Heart left ventricle (tissue), 13 donors: ENCODE data around the gene STARD3.

ENCODE experiments used
- CTCF ChIP-seq, 12 donors: fragments of 200-600 bp; sonication (generic) in 4 of 12; IDR thresholded peaks; one replicate each; pipeline versions ENCODE4 v1.5.0 to v1.8.0; 2018 to 2022; ENCODE audit warnings: antibody characterized with exemption in 12 of 12, mild to moderate bottlenecking in 5 of 12
- POLR2A ChIP-seq, 2 donors: fragments of 450-650 bp; IDR thresholded peaks; one replicate each; pipeline ENCODE4 v1.6.1; 2017; ENCODE audit warnings: antibody characterized with exemption in 2 of 2, mild to moderate bottlenecking in 2 of 2, moderate library complexity in 2 of 2
- donor health status: ischemic (EF 13 %, LVEDD 7.1; RV severe dilation, severe dysfunction).
- donor health status: DM: no; HTN: yes; CAD: no.
- donor health status: DM: no; HTN: no; CAD: no.
- donor health status: ischemic (EF 25% LVEDD 6.9; RV normal size, moderate dysfunction).
- donor health status: ischemic (EF 25% LVEDD 5.7; RV mildly dilated, moderate dysfunction).
- donor health status: ischemic (EF 35%, LVEDD 5.7; RV mildly dilated, moderate dysfunction).
- donor health status: nonischemic (EF 11% LVEDD 7.7; RV severe dilation, severe dysfunction).
- donor health status: DM: yes; HTN: yes; CAD: no.
- donor health status: PGD.
- donor health status: ischemic (EF 29% LVEDD 5.4; RV normal size, mild dysfunction).
- donor health status: nonischemic (EF 23%, LVEDD 6.1; RV moderate dilation, normal function).

GRCh38 chr17:39633570-39634183, 3.3 kb upstream of the STARD3 start:
- TF ChIP-seq CTCF (IDR thresholded peaks at IDR 0.05), result no peak
- no peak for TF ChIP-seq POLR2A (IDR thresholded peaks at IDR 0.05)
